ENCODE results near the gene DAB2IP.

DNA sequence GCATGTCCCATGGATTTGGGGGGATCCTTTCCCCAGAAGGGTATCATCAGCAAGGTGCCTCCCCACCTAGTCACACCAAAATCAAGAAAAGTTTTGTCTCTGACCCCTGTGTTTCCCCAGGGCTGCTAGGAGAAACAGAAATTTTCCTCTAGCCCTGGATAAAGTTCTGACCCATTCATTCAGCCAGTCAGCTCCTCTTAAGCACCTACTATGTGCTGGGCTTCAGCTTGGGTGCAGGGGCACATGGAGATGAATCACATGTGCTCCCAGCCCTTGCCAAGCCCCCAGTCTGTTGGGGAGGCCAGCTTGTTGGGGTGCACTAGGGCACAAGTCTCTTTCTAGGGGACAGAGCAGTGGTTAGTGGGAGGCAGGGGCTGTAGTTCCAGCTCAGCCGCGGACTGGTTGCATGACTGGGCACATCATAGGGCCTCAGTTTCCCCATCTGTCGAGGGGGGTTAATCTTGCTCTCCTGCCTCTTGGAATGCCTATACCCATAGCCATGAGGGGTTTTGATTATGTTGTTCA is 3.9 kb downstream of the DAB2IP start:
- TF ChIP-seq SRF (IDR thresholded peaks at IDR 0.05; ENCODE audit: low read depth), result no peak
- TF ChIP-seq POLR2A (IDR thresholded peaks at IDR 0.05; ENCODE audit: borderline replicate concordance, extremely low read depth, insufficient read depth, insufficient read length), result no peak
- TF ChIP-seq, protein P1, sequence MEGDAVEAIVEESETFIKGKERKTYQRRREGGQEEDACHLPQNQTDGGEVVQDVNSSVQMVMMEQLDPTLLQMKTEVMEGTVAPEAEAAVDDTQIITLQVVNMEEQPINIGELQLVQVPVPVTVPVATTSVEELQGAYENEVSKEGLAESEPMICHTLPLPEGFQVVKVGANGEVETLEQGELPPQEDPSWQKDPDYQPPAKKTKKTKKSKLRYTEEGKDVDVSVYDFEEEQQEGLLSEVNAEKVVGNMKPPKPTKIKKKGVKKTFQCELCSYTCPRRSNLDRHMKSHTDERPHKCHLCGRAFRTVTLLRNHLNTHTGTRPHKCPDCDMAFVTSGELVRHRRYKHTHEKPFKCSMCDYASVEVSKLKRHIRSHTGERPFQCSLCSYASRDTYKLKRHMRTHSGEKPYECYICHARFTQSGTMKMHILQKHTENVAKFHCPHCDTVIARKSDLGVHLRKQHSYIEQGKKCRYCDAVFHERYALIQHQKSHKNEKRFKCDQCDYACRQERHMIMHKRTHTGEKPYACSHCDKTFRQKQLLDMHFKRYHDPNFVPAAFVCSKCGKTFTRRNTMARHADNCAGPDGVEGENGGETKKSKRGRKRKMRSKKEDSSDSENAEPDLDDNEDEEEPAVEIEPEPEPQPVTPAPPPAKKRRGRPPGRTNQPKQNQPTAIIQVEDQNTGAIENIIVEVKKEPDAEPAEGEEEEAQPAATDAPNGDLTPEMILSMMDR (IDR thresholded peaks at IDR 0.05 in 2 of 3, conservative IDR thresholded peaks at IDR 0.05 in 1 of 3; ENCODE audit: borderline replicate concordance in 1 of 3, insufficient read depth in 1 of 3, low read depth in 2 of 3, low read length in 2 of 3), result no peak
- no peak for TF ChIP-seq SIN3A (IDR thresholded peaks at IDR 0.05; ENCODE audit: low read depth)
- no peak for TF ChIP-seq SP1 (IDR thresholded peaks at IDR 0.05; ENCODE audit: low read depth)
- TF ChIP-seq YY1 (IDR thresholded peaks at IDR 0.05; ENCODE audit: extremely low read depth, insufficient replicate concordance, low read depth, low read length), result no peak
- no peak for TF ChIP-seq POLR2AphosphoS5 (IDR thresholded peaks at IDR 0.05; ENCODE audit: low read depth, low read length)
- TF ChIP-seq, protein P2, sequence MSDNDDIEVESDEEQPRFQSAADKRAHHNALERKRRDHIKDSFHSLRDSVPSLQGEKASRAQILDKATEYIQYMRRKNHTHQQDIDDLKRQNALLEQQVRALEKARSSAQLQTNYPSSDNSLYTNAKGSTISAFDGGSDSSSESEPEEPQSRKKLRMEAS (IDR thresholded peaks at IDR 0.05), result no peak
- TF ChIP-seq RAD21 (IDR thresholded peaks at IDR 0.05; ENCODE audit: low read depth), result no peak
- TF ChIP-seq EZH2 (IDR thresholded peaks at IDR 0.05), result no peak
- TF ChIP-seq CEBPB (IDR thresholded peaks at IDR 0.05; ENCODE audit: low read depth), result no peak
- TF ChIP-seq, protein P3, sequence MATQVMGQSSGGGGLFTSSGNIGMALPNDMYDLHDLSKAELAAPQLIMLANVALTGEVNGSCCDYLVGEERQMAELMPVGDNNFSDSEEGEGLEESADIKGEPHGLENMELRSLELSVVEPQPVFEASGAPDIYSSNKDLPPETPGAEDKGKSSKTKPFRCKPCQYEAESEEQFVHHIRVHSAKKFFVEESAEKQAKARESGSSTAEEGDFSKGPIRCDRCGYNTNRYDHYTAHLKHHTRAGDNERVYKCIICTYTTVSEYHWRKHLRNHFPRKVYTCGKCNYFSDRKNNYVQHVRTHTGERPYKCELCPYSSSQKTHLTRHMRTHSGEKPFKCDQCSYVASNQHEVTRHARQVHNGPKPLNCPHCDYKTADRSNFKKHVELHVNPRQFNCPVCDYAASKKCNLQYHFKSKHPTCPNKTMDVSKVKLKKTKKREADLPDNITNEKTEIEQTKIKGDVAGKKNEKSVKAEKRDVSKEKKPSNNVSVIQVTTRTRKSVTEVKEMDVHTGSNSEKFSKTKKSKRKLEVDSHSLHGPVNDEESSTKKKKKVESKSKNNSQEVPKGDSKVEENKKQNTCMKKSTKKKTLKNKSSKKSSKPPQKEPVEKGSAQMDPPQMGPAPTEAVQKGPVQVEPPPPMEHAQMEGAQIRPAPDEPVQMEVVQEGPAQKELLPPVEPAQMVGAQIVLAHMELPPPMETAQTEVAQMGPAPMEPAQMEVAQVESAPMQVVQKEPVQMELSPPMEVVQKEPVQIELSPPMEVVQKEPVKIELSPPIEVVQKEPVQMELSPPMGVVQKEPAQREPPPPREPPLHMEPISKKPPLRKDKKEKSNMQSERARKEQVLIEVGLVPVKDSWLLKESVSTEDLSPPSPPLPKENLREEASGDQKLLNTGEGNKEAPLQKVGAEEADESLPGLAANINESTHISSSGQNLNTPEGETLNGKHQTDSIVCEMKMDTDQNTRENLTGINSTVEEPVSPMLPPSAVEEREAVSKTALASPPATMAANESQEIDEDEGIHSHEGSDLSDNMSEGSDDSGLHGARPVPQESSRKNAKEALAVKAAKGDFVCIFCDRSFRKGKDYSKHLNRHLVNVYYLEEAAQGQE (IDR thresholded peaks at IDR 0.05; ENCODE audit: low read depth), result no peak
- TF ChIP-seq, protein P4, sequence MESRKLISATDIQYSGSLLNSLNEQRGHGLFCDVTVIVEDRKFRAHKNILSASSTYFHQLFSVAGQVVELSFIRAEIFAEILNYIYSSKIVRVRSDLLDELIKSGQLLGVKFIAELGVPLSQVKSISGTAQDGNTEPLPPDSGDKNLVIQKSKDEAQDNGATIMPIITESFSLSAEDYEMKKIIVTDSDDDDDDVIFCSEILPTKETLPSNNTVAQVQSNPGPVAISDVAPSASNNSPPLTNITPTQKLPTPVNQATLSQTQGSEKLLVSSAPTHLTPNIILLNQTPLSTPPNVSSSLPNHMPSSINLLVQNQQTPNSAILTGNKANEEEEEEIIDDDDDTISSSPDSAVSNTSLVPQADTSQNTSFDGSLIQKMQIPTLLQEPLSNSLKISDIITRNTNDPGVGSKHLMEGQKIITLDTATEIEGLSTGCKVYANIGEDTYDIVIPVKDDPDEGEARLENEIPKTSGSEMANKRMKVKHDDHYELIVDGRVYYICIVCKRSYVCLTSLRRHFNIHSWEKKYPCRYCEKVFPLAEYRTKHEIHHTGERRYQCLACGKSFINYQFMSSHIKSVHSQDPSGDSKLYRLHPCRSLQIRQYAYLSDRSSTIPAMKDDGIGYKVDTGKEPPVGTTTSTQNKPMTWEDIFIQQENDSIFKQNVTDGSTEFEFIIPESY (IDR thresholded peaks at IDR 0.05; ENCODE audit: extremely low read depth, insufficient replicate concordance, low read length), result no peak

Measured in HCT116 (cell line).